Peyer's patch (tissue), 4 donors: Measurements from ENCODE around the gene FAM171A1. TPM values are rescaled to one million over a fixed set of nuclear protein-coding genes. Genes with fewer than 3 reads are reported as not detected.

ENCODE experiments used
- DNase-seq, 3 donors: peaks; one replicate each; pipeline ENCODE4 v3.0.0-alpha.2; 2017 to 2019
- H3K27ac ChIP-seq, 4 donors: fragments of 200-600 bp; sonication (generic); one replicate each; pipeline ENCODE4 v1.5.1; 2016 to 2019
- H3K27me3 ChIP-seq, 2 donors: fragments of 200-600 bp; sonication (generic); one replicate each; pipeline ENCODE4 v1.5.1; 2019
- H3K36me3 ChIP-seq, 3 donors: fragments of 200-600 bp; sonication (generic); one replicate each; pipeline ENCODE4 v1.5.1; 2016 to 2019
- H3K4me1 ChIP-seq, 4 donors: fragments of 200-600 bp; sonication (generic); one replicate each; pipeline ENCODE4 v1.5.1; 2016 to 2019
- H3K4me3 ChIP-seq, 4 donors: fragments of 200-600 bp; sonication (generic); 1 replicate in 3 of 4; 2 replicates in 1 of 4; pipeline ENCODE4 v1.5.1; 2016 to 2019; ENCODE audit warnings: mild to moderate bottlenecking in 1 of 4
- H3K9me3 ChIP-seq, 4 donors: fragments of 200-600 bp; sonication (generic); one replicate each; pipeline ENCODE4 v1.5.1; 2016 to 2019; ENCODE audit warnings: mild to moderate bottlenecking in 1 of 4
- POLR2A ChIP-seq, 2 donors: fragments of 450-650 bp; IDR thresholded peaks; one replicate each; pipeline ENCODE4 v1.5.1; 2017; ENCODE audit warnings: antibody characterized with exemption in 2 of 2, mild to moderate bottlenecking in 2 of 2, moderate library complexity in 2 of 2
- total RNA-seq, 4 donors: library from RNA; depleted of rRNA; stranded (reverse); fragments of >200 nt; gene quantifications; one replicate each; pipeline ENCODE4 v1.1.0, GENCODE V29; 2016
- TF ChIP-seq, protein P1 (sequence below), 6 experiments: fragments of 450-650 bp in 4 of 6; fragments of 200-600 bp in 2 of 6; sonication (generic) in 1 of 6; IDR thresholded peaks; one replicate each; pipeline ENCODE4 v1.5.1; 2017 to 2019; ENCODE audit warnings: antibody characterized with exemption in 6 of 6, mild to moderate bottlenecking in 3 of 6, moderate library complexity in 1 of 6

The FAM171A1 gene
- total RNA-seq, 4 donors from 2014 or later, result 14.7 to 37.1 (median 24.5) TPM

DNA sequence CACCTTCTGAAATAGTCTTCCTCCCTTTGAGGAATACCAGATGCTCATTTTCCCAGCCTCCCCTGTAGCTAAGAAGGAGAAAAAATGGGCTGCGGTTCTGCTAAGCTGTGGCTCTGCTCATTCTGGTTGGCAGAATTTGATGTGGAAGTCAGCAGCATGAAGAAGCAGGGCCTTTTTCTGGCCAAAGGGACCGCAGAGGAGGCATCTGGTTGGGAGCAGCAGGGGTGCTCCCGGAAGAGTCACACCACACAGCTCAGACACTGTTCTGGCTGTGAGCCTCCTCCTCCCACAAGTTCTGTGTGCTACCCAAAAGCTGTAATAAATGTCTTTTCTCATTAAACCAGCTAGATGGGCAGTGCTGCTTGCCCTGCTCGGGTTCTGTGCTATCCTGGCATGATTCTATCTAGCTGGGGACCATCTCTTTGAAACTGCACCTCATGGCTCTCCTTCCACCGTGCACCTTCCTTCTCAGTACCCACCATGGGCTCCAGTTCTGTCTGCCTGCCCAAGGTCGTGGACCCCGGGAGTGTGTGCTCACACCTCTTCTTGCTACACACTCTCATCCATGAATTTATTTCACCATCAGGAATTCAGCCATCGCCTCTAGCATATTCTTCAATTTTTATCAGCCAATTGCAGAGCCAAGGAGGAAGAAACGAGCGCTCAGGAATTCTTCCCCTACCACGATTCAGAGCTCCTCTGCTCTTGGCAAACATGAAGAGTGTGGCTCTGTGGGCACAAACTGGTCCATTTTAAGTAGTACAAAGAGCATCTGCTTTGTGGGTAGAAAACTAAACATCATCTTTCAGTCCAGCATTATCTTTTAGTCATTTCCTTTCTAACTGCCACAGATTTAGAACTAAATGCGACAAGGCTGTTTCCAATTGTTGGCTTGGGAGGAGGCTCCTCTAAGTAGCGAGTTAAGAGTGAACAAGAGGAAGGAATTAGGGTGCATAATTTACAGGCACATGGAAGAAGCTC is 76.9 kb downstream of the FAM171A1 start:
- Histone ChIP-seq H3K36me3 (no peaks in the 10 kb centered on the region), H3K27ac (no peak overlapping the region), H3K4me1 (no peaks in the 10 kb centered on the region), H3K9me3 (no peaks in the 10 kb centered on the region), H3K27me3 (no peaks in the 10 kb centered on the region), H3K4me3 (no peak overlapping the region)
- no peak for DNase-seq
- no peak for TF ChIP-seq POLR2A (IDR thresholded peaks at IDR 0.05)
- TF ChIP-seq, protein P1, sequence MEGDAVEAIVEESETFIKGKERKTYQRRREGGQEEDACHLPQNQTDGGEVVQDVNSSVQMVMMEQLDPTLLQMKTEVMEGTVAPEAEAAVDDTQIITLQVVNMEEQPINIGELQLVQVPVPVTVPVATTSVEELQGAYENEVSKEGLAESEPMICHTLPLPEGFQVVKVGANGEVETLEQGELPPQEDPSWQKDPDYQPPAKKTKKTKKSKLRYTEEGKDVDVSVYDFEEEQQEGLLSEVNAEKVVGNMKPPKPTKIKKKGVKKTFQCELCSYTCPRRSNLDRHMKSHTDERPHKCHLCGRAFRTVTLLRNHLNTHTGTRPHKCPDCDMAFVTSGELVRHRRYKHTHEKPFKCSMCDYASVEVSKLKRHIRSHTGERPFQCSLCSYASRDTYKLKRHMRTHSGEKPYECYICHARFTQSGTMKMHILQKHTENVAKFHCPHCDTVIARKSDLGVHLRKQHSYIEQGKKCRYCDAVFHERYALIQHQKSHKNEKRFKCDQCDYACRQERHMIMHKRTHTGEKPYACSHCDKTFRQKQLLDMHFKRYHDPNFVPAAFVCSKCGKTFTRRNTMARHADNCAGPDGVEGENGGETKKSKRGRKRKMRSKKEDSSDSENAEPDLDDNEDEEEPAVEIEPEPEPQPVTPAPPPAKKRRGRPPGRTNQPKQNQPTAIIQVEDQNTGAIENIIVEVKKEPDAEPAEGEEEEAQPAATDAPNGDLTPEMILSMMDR (IDR thresholded peaks at IDR 0.05), result no peak

DNA sequence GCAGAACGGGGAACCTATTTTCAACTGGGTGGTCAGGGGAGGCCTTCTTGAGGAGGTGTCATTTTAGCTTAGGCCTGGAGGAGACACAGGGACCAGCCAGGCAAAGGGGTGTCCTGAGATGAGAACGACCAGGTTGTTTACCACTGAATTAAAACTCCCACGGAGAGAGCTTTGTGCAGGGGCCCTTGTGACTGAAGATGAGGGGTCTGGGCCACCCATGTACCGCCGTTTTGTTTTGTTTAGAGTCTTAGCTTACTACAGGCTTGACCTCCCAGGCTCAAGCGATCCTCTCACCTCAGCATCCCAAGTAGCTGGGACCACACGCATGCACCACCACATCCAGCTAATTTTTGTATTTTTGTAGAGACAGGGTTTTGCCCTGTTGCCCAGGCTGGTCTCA is 80.4 kb downstream of the FAM171A1 start:
- Histone ChIP-seq H3K36me3 (no peaks in the 10 kb centered on the region), H3K27me3 (no peaks in the 10 kb centered on the region), H3K9me3 (no peaks in the 10 kb centered on the region), H3K4me1 (no peaks in the 10 kb centered on the region), H3K27ac (no peak overlapping the region), H3K4me3 (no peak overlapping the region)
- no peak for TF ChIP-seq POLR2A (IDR thresholded peaks at IDR 0.05)
- TF ChIP-seq, protein P1 (IDR thresholded peaks at IDR 0.05), result no peak
- DNase-seq, result no peak

DNA sequence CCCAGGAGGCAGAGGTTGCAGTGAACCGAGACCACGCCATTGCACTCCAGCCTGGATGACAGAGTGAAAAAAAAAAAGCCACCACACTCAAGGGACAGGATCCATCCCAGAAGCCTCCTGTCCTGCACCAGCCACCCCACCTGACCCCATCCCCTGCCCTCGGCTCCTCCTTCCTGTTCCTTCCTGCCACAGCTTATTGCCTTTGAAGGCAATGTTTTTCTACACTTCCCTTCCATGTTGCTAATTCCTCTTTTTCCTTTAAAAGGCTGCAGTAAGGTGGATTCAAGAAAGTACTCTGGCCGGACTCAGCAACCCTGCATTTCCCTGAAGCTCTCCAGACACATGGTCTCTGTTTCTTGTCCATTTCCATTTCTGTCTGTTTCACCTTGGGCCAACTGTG is 80.9 kb downstream of the FAM171A1 start:
- no peaks in the 10 kb centered on the region for H3K36me3 ChIP-seq
- no peak overlapping the region for H3K27ac ChIP-seq
- TF ChIP-seq, protein P1 (IDR thresholded peaks at IDR 0.05), result no peak
- no peak for TF ChIP-seq POLR2A (IDR thresholded peaks at IDR 0.05)
- H3K4me3 ChIP-seq, result no peak overlapping the region
- DNase-seq, result no peak
- H3K9me3 ChIP-seq, result no peaks in the 10 kb centered on the region
- no peaks in the 10 kb centered on the region for H3K4me1 ChIP-seq
- no peaks in the 10 kb centered on the region for H3K27me3 ChIP-seq

DNA sequence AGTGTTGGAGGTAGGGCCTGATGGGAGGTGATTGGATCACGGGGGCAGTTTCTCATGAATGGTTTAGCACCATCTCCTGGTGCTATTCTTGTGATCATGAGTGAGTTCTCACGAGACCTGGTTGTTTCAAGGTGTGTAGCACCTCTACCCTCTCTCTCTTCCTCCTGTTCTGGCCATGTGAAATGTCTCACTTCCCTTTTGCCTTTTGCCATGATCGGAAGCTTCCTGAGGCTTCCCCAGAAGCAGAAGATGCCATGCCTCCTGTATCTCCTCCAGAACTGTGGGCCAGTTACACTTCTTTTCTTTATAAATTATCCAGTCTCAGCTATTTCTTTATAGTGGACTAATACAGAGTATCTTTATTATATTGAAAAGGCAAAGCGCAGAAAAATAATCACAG is 90.1 kb downstream of the FAM171A1 start:
- TF ChIP-seq POLR2A (IDR thresholded peaks at IDR 0.05), result no peak
- TF ChIP-seq, protein P1 (IDR thresholded peaks at IDR 0.05), result no peak
- DNase-seq, result no peak
- Histone ChIP-seq H3K27me3 (no peaks in the 10 kb centered on the region), H3K9me3 (no peaks in the 10 kb centered on the region), H3K36me3 (peaks cover 0 to 21% (median 0%) of the 10 kb centered on the region in 3 donors), H3K4me3 (no peak overlapping the region), H3K4me1 (no peaks in the 10 kb centered on the region), H3K27ac (no peak overlapping the region)

DNA sequence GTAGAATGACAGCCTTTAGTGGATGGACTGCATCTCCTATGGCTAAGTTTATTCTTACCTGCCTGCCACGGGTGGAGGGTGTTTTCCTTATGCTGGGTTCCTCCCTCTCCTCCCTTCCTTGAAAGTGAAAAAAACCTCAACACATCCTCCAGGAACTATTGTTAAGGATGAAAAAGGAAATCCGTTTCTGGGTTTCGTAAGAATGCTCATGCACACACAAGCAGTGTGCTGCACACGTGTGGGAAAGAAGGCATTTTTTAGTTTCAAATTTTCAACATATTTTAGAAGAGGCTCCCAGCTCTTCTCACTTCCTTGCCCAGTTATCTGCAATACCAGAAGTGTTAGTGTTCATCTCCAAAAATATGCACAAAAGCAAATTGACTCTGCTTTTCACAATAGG is 90.6 kb downstream of the FAM171A1 start:
- H3K27me3 ChIP-seq, result no peaks in the 10 kb centered on the region
- peaks cover 0 to 21% (median 0%) of the 10 kb centered on the region in 3 donors for H3K36me3 ChIP-seq
- H3K4me1 ChIP-seq, result no peaks in the 10 kb centered on the region
- no peak overlapping the region for H3K27ac ChIP-seq
- no peaks in the 10 kb centered on the region for H3K9me3 ChIP-seq
- TF ChIP-seq, protein P1 (IDR thresholded peaks at IDR 0.05), result no peak
- no peak for TF ChIP-seq POLR2A (IDR thresholded peaks at IDR 0.05)
- DNase-seq, result no peak
- H3K4me3 ChIP-seq, result no peak overlapping the region
